Effector CD8-positive, alpha-beta T cell (primary cell): ENCODE data around the gene CD82.
"Not testable (repeated sequence)": the region's sequence is repeated elsewhere in the genome, so short reads cannot be mapped to it uniquely, and the experiment has no call there.

ENCODE experiments used
- DNase-seq: peaks from one replicate; lab custom pipeline; 2025; lab: John Stamatoyannopoulos, UW

CD82 gene

GRCh38 chr11:44533921-44534711 is 31.3 kb upstream of the CD82 start:
- no peak for DNase-seq

GRCh38 chr11:44535191-44535980 is 30.1 kb upstream of the CD82 start:
- no peak for DNase-seq

- DNase-seq = no peak
These were observed 28.5 kb upstream of the CD82 start for GRCh38 chr11:44536788-44537516.

- DNase-seq = no peak
These were observed 27.8 kb upstream of the CD82 start for GRCh38 chr11:44537679-44538078.

- peak; percentile 40 for DNase-seq
These were observed 26.9 kb upstream of the CD82 start for GRCh38 chr11:44538375-44539054.

GRCh38 chr11:44539971-44540370 is 25.5 kb upstream of the CD82 start:
- DNase-seq = no peak

- no peak for DNase-seq
These were observed 24.8 kb upstream of the CD82 start for GRCh38 chr11:44540667-44541066.

GRCh38 chr11:44542372-44542771 is 23.1 kb upstream of the CD82 start:
- no peak for DNase-seq

- not testable (repeated sequence) for DNase-seq
These were observed 18.5 kb upstream of the CD82 start for GRCh38 chr11:44546984-44547383.

GRCh38 chr11:44547534-44547933 is 17.9 kb upstream of the CD82 start:
- DNase-seq = not testable (repeated sequence)

- no peak for DNase-seq
These were observed 17.3 kb upstream of the CD82 start for GRCh38 chr11:44548032-44548695.

- DNase-seq = not testable (repeated sequence)
These were observed 16.3 kb upstream of the CD82 start for GRCh38 chr11:44548961-44549749.

- no peak for DNase-seq
These were observed 15.3 kb upstream of the CD82 start for GRCh38 chr11:44550123-44550522.

GRCh38 chr11:44551456-44552139 is 13.9 kb upstream of the CD82 start:
- no peak for DNase-seq

GRCh38 chr11:44555031-44555800 is 10.2 kb upstream of the CD82 start:
- no peak for DNase-seq

- peak; percentile 53 for DNase-seq
These were observed 8.6 kb upstream of the CD82 start for GRCh38 chr11:44556735-44557409.

GRCh38 chr11:44557464-44557863 is 8.0 kb upstream of the CD82 start:
- no peak for DNase-seq

- DNase-seq = no peak
These were observed 6.1 kb upstream of the CD82 start for GRCh38 chr11:44559207-44559939.
